WTC11 (cell line): ENCODE results near the gene PTPRG. TPM values are rescaled to one million over a fixed set of nuclear protein-coding genes. Genes with fewer than 3 reads are reported as not detected.

Source experiments
- ATAC-seq: fragments of 200-7000 bp; cut with Tn5 transposase; 2 replicates; pipeline ENCODE4 v1.10.0; 2021; ENCODE audit warnings: mild to moderate bottlenecking, moderate library complexity
- CTCF ChIA-PET: fragments of 300-600 bp; sonication (Branson Sonifier 250); formaldehyde crosslinking; loops from one replicate; lab custom pipeline; 2021; ENCODE audit warnings: antibody characterized with exemption; lab: Charles Lee
- POLR2A ChIA-PET: fragments of 350-600 bp; sonication (Branson Sonifier 250); formaldehyde crosslinking; loops from one replicate; lab custom pipeline; 2021; ENCODE audit warnings: antibody characterized with exemption; lab: Charles Lee
- DNase-seq: peaks from one replicate; pipeline ENCODE4 v3.0.0; 2021; ENCODE audit warnings: low spot score
- H3K27ac Mint-ChIP-seq: 2 replicates; pipeline ENCODE4 v1.8.0; 2021; ENCODE audit warnings: mixed read lengths
- H3K27me3 Mint-ChIP-seq: 2 replicates; pipeline ENCODE4 v1.8.0; 2021; ENCODE audit warnings: low read depth, mild to moderate bottlenecking, moderate library complexity, mixed read lengths
- H3K36me3 Mint-ChIP-seq: 2 replicates; pipeline ENCODE4 v1.8.0; 2021; ENCODE audit warnings: mixed read lengths
- H3K4me1 Mint-ChIP-seq: 2 replicates; pipeline ENCODE4 v1.8.0; 2022; ENCODE audit warnings: mixed read lengths
- H3K4me3 Mint-ChIP-seq: 2 replicates; pipeline ENCODE4 v1.8.0; 2021; ENCODE audit warnings: mild to moderate bottlenecking, moderate library complexity, mixed read lengths
- H3K9me3 Mint-ChIP-seq: 2 replicates; pipeline ENCODE4 v1.8.0; 2021; ENCODE audit warnings: mixed read lengths
- AFF4 ChIP-seq: sonication (generic); formaldehyde crosslinking; IDR thresholded peaks from 2 replicates; pipeline ENCODE4 v1.8.1; 2023; ENCODE audit warnings: mild to moderate bottlenecking, missing genetic modification reagents, borderline replicate concordance
- ATF2 ChIP-seq: sonication (generic); formaldehyde crosslinking; IDR thresholded peaks from 2 replicates; pipeline ENCODE4 v1.8.1; 2022; ENCODE audit warnings: low read depth, missing genetic modification reagents, borderline replicate concordance
- CBFB ChIP-seq: sonication (generic); formaldehyde crosslinking; IDR thresholded peaks from 2 replicates; pipeline ENCODE4 v1.8.1; 2022; ENCODE audit warnings: mild to moderate bottlenecking, low read depth, missing genetic modification reagents
- E2F1 ChIP-seq: sonication (generic); formaldehyde crosslinking; IDR thresholded peaks from 2 replicates; pipeline ENCODE4 v1.8.0; 2022; ENCODE audit warnings: mild to moderate bottlenecking, missing genetic modification reagents
- E2F4 ChIP-seq: sonication (generic); formaldehyde crosslinking; IDR thresholded peaks from 2 replicates; pipeline ENCODE4 v1.8.1; 2022; ENCODE audit warnings: low read depth, mild to moderate bottlenecking, moderate library complexity, missing genetic modification reagents, borderline replicate concordance
- ELF4 ChIP-seq: sonication (generic); formaldehyde crosslinking; IDR thresholded peaks from 2 replicates; pipeline ENCODE4 v1.8.1; 2022; ENCODE audit warnings: low read depth, mild to moderate bottlenecking, moderate library complexity, missing genetic modification reagents
- GTF2I ChIP-seq: fragments of 250-450 bp; sonication (Bioruptor Pico); conservative IDR thresholded peaks from 2 replicates; pipeline ENCODE4 v1.4.0; 2021; ENCODE audit warnings: mild to moderate bottlenecking
- MYBL2 ChIP-seq: sonication (generic); formaldehyde crosslinking; IDR thresholded peaks from 2 replicates; pipeline ENCODE4 v1.8.1; 2023; ENCODE audit warnings: mild to moderate bottlenecking, moderate library complexity, missing genetic modification reagents
- NFE2L1 ChIP-seq: sonication (generic); formaldehyde crosslinking; IDR thresholded peaks from 2 replicates; pipeline ENCODE4 v1.8.1; 2023; ENCODE audit warnings: missing genetic modification reagents
- NR1H2 ChIP-seq: sonication (generic); formaldehyde crosslinking; IDR thresholded peaks from 2 replicates; pipeline ENCODE4 v1.9.0; 2021; ENCODE audit warnings: mild to moderate bottlenecking, moderate library complexity, missing genetic modification reagents
- PRRX2 ChIP-seq: fragments of 250-450 bp; sonication (Bioruptor Pico); IDR thresholded peaks from 2 replicates; pipeline ENCODE4 v1.8.0; 2021; ENCODE audit warnings: mild to moderate bottlenecking
- TEAD4 ChIP-seq: sonication (generic); formaldehyde crosslinking; IDR thresholded peaks from 2 replicates; pipeline ENCODE4 v1.8.0; 2022; ENCODE audit warnings: mild to moderate bottlenecking, missing genetic modification reagents
- TP53 ChIP-seq: sonication (generic); formaldehyde crosslinking; IDR thresholded peaks from 2 replicates; pipeline ENCODE4 v1.8.1; 2023; ENCODE audit warnings: mild to moderate bottlenecking, missing genetic modification reagents
- ZNF121 ChIP-seq: sonication (generic); formaldehyde crosslinking; IDR thresholded peaks from 2 replicates; pipeline ENCODE4 v1.8.0; 2023; ENCODE audit warnings: missing genetic modification reagents
- ZNF396 ChIP-seq: fragments of 250-450 bp; sonication (Bioruptor Pico); IDR thresholded peaks from 2 replicates; pipeline ENCODE4 v1.8.0; 2021; ENCODE audit warnings: mild to moderate bottlenecking, moderate library complexity, borderline replicate concordance
- total RNA-seq: library from RNA; stranded (reverse); gene quantifications from 3 replicates; pipeline ENCODE4 v1.2.3, GENCODE V29; 2021
- TF ChIP-seq, protein P1 (sequence below): sonication (generic); formaldehyde crosslinking; IDR thresholded peaks from 2 replicates; pipeline ENCODE4 v1.8.1; 2023; ENCODE audit warnings: mild to moderate bottlenecking, missing genetic modification reagents
- TF ChIP-seq, protein P2 (sequence below): sonication (generic); formaldehyde crosslinking; IDR thresholded peaks from 2 replicates; pipeline ENCODE4 v1.8.1; 2023; ENCODE audit warnings: mild to moderate bottlenecking, moderate library complexity, missing genetic modification reagents
- TF ChIP-seq, protein P3 (sequence below): sonication (generic); formaldehyde crosslinking; IDR thresholded peaks from 2 replicates; pipeline ENCODE4 v1.8.0; 2023; ENCODE audit warnings: mild to moderate bottlenecking, missing genetic modification reagents
- TF ChIP-seq, protein P4 (sequence below): sonication (generic); formaldehyde crosslinking; IDR thresholded peaks from 2 replicates; pipeline ENCODE4 v1.8.0; 2023; ENCODE audit warnings: missing genetic modification reagents
- TF ChIP-seq, protein P5 (sequence below): fragments of 250-450 bp; sonication (Bioruptor Pico); IDR thresholded peaks from 2 replicates; pipeline ENCODE4 v2.1.2; 2022; ENCODE audit warnings: mild to moderate bottlenecking, moderate library complexity

The PTPRG gene
- total RNA-seq, 1 experiment from 2014 or later = 106 TPM

DNA sequence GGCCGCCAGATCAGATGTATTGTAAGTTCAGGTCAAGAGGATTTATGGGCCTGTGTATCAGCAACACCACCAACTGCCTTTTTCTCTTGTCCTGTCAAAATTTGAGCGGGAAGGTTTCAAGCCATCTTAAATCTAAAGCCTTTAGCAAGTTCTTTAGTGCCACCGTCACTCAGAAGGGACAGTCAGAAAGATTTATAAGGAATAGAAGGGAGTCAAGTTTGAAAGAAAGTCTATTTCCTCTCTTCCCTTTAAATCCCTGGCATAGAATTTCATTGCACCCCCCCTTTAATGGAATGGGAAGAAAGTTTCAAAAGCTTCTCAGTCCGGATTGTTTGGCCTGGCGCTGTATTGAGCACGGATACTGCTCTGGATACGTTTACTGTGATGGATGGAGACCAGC lies 452.6 kb downstream of the PTPRG start:
- H3K4me1 Mint-ChIP-seq = peaks cover 7% of the 10 kb centered on the region
- H3K4me3 Mint-ChIP-seq = no peak overlapping the region
- no peaks in the 10 kb centered on the region for H3K9me3 Mint-ChIP-seq
- H3K36me3 Mint-ChIP-seq = peaks cover 22% of the 10 kb centered on the region
- H3K27me3 Mint-ChIP-seq = no peaks in the 10 kb centered on the region; the same call in 1 of the 2 replicates
- no peak for TF ChIP-seq ZNF396
- TF ChIP-seq, protein P1, sequence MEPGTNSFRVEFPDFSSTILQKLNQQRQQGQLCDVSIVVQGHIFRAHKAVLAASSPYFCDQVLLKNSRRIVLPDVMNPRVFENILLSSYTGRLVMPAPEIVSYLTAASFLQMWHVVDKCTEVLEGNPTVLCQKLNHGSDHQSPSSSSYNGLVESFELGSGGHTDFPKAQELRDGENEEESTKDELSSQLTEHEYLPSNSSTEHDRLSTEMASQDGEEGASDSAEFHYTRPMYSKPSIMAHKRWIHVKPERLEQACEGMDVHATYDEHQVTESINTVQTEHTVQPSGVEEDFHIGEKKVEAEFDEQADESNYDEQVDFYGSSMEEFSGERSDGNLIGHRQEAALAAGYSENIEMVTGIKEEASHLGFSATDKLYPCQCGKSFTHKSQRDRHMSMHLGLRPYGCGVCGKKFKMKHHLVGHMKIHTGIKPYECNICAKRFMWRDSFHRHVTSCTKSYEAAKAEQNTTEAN = no peak
- TF ChIP-seq PRRX2 = no peak
- no peak for TF ChIP-seq TEAD4 (CRISPR knock-in tag)
- TF ChIP-seq E2F1 (CRISPR knock-in tag) = no peak
- TF ChIP-seq GTF2I (CRISPR knock-in tag) = no peak
- TF ChIP-seq NR1H2 = no peak
- TF ChIP-seq, protein P2, sequence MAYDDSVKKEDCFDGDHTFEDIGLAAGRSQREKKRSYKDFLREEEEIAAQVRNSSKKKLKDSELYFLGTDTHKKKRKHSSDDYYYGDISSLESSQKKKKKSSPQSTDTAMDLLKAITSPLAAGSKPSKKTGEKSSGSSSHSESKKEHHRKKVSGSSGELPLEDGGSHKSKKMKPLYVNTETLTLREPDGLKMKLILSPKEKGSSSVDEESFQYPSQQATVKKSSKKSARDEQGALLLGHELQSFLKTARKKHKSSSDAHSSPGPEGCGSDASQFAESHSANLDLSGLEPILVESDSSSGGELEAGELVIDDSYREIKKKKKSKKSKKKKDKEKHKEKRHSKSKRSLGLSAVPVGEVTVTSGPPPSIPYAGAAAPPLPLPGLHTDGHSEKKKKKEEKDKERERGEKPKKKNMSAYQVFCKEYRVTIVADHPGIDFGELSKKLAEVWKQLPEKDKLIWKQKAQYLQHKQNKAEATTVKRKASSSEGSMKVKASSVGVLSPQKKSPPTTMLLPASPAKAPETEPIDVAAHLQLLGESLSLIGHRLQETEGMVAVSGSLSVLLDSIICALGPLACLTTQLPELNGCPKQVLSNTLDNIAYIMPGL (CRISPR knock-in tag) = no peak
- TF ChIP-seq, protein P3, sequence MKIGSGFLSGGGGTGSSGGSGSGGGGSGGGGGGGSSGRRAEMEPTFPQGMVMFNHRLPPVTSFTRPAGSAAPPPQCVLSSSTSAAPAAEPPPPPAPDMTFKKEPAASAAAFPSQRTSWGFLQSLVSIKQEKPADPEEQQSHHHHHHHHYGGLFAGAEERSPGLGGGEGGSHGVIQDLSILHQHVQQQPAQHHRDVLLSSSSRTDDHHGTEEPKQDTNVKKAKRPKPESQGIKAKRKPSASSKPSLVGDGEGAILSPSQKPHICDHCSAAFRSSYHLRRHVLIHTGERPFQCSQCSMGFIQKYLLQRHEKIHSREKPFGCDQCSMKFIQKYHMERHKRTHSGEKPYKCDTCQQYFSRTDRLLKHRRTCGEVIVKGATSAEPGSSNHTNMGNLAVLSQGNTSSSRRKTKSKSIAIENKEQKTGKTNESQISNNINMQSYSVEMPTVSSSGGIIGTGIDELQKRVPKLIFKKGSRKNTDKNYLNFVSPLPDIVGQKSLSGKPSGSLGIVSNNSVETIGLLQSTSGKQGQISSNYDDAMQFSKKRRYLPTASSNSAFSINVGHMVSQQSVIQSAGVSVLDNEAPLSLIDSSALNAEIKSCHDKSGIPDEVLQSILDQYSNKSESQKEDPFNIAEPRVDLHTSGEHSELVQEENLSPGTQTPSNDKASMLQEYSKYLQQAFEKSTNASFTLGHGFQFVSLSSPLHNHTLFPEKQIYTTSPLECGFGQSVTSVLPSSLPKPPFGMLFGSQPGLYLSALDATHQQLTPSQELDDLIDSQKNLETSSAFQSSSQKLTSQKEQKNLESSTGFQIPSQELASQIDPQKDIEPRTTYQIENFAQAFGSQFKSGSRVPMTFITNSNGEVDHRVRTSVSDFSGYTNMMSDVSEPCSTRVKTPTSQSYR = no peak
- no peak for TF ChIP-seq E2F4 (CRISPR knock-in tag)
- TF ChIP-seq, protein P4, sequence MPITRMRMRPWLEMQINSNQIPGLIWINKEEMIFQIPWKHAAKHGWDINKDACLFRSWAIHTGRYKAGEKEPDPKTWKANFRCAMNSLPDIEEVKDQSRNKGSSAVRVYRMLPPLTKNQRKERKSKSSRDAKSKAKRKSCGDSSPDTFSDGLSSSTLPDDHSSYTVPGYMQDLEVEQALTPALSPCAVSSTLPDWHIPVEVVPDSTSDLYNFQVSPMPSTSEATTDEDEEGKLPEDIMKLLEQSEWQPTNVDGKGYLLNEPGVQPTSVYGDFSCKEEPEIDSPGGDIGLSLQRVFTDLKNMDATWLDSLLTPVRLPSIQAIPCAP = no peak
- TF ChIP-seq MYBL2 = no peak
- no peak for TF ChIP-seq CBFB (CRISPR knock-in tag)
- TF ChIP-seq, protein P5, sequence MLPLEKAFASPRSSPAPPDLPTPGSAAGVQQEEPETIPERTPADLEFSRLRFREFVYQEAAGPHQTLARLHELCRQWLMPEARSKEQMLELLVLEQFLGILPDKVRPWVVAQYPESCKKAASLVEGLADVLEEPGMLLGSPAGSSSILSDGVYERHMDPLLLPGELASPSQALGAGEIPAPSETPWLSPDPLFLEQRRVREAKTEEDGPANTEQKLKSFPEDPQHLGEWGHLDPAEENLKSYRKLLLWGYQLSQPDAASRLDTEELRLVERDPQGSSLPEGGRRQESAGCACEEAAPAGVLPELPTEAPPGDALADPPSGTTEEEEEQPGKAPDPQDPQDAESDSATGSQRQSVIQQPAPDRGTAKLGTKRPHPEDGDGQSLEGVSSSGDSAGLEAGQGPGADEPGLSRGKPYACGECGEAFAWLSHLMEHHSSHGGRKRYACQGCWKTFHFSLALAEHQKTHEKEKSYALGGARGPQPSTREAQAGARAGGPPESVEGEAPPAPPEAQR (CRISPR knock-in tag) = no peak
- no peak for TF ChIP-seq ATF2 (CRISPR knock-in tag)
- TF ChIP-seq ELF4 (CRISPR knock-in tag) = no peak
- TF ChIP-seq NFE2L1 (CRISPR knock-in tag) = no peak
- no peak for TF ChIP-seq ZNF121 (CRISPR knock-in tag)
- TF ChIP-seq TP53 = no peak
- no peak for TF ChIP-seq AFF4 (CRISPR knock-in tag)
- CTCF ChIA-PET = no interaction called here
- no peak overlapping the region for H3K27ac Mint-ChIP-seq
- DNase-seq (no peak), ATAC-seq (no peak)
- POLR2A ChIA-PET = no interaction called here
